GM12872 (cell line): ENCODE data around the gene TMEFF2.

Experiments
- TF ChIP-seq, protein P1 (sequence below): IDR thresholded peaks from 3 replicates; pipeline ENCODE4 v1.5.1; 2011; ENCODE audit warnings: low read depth, mild to moderate bottlenecking, low read length, moderate library complexity; ENCODE audit not compliant: insufficient read depth

TMEFF2 gene

DNA sequence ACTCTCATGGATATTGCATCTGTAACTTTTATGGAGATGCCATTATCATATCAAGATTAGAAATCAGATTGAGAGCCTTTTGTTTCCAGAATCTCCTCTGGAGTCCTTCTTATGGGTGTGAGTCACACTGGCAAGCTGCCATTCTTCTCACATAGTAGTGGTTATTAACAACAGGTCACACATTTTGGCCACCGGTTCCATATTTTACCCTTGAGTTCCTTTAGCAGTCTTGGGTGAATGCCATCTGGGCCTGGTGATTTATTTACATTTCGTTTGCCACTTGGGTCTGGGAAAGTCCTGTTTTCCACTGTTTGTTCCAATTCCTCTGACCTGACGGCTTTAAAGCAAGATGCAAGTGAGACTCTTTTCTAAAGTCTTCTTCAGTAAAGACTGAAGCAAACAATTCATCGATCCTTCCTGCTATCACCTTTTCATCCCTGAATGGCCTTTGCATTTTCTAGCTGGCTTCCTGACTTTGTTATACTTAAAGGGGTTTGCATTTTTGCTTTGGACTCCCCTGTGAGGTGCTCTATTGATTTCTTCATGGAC lies 267.3 kb downstream of the TMEFF2 start:
- TF ChIP-seq, protein P1, sequence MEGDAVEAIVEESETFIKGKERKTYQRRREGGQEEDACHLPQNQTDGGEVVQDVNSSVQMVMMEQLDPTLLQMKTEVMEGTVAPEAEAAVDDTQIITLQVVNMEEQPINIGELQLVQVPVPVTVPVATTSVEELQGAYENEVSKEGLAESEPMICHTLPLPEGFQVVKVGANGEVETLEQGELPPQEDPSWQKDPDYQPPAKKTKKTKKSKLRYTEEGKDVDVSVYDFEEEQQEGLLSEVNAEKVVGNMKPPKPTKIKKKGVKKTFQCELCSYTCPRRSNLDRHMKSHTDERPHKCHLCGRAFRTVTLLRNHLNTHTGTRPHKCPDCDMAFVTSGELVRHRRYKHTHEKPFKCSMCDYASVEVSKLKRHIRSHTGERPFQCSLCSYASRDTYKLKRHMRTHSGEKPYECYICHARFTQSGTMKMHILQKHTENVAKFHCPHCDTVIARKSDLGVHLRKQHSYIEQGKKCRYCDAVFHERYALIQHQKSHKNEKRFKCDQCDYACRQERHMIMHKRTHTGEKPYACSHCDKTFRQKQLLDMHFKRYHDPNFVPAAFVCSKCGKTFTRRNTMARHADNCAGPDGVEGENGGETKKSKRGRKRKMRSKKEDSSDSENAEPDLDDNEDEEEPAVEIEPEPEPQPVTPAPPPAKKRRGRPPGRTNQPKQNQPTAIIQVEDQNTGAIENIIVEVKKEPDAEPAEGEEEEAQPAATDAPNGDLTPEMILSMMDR: no peak

DNA sequence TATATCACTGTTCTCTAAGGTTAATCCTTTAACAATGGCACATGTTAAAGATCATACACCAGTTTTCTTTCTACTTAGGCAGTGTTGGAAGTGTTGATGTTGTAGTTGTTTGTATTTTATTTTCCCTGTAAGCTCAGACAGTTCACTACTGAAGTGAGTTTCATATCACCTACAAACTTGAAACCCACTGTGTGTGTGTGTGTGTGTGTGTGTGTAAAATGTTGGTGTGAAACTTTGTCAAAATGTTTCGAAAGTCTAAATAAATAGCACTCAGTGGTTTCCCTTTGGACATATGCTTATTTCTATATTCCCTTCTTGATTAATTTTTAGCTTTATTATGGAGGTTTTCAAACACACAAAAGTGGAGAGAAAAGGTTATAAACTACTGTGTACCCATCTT lies 268.1 kb downstream of the TMEFF2 start:
- TF ChIP-seq, protein P1: no peak

GRCh38 chr2:191923652-191923997 lies 271.1 kb downstream of the TMEFF2 start:
- TF ChIP-seq, protein P1: no peak

- TF ChIP-seq, protein P1: no peak
These were observed 271.7 kb downstream of the TMEFF2 start for GRCh38 chr2:191922736-191923651.

DNA sequence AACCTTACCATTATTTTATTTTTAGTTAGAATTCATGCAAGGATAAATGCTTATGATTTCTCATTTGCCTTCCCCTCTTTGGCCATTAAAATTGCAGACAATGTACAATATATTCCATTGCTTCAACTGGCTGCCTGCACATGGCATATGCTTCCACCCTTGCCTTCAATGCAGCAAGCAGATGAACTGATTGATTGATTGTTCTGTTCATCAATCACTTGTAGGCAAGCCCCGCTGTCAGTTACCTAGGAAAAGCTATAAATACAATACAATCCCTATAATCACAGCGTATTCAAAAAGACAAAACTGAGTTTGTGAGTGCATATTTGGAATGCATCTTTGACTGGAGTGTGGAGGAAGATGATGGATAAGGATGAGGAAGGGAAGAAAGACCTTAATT lies 274.2 kb downstream of the TMEFF2 start:
- TF ChIP-seq, protein P1: no peak

GRCh38 chr2:191917967-191918651 lies 276.6 kb downstream of the TMEFF2 start:
- TF ChIP-seq, protein P1: no peak

GRCh38 chr2:191917430-191917881 lies 277.3 kb downstream of the TMEFF2 start:
- TF ChIP-seq, protein P1: no peak
